Panc1 (cell line): ENCODE results near the gene LONRF2.

Source experiments
- TCF7L2 ChIP-seq: IDR thresholded peaks from 2 replicates; pipeline ENCODE4 v1.6.1; 2011; ENCODE audit warnings: mild to moderate bottlenecking, low read depth, low read length, inconsistent platforms
- TF ChIP-seq, protein P1 (sequence below), 2 experiments: IDR thresholded peaks; 2 replicates each; pipeline ENCODE4 v1.6.1; 2011 to 2012; ENCODE audit warnings: low read depth in 2 of 2, control low read depth in 1 of 2, low read length in 1 of 2, mild to moderate bottlenecking in 1 of 2, moderate library complexity in 1 of 2; ENCODE audit not compliant: insufficient read depth in 1 of 2

DNA sequence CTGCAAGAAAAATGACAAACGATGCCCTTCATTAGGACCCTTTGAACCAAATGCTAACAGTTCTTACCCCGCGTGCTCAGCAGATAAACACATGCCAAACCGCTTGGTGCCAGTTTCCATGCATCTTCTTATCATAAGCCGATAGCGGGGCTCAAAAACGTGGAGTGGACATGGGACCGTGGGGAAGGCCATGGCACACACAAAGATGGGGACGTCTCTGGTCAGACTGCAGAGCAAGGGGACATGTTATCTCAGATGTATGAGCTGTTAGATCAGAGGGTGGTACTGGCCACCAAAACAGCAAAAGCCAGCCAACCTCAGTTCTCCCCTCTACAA is 28.2 kb downstream of the LONRF2 start:
- no peak for TF ChIP-seq TCF7L2
- TF ChIP-seq, protein P1, sequence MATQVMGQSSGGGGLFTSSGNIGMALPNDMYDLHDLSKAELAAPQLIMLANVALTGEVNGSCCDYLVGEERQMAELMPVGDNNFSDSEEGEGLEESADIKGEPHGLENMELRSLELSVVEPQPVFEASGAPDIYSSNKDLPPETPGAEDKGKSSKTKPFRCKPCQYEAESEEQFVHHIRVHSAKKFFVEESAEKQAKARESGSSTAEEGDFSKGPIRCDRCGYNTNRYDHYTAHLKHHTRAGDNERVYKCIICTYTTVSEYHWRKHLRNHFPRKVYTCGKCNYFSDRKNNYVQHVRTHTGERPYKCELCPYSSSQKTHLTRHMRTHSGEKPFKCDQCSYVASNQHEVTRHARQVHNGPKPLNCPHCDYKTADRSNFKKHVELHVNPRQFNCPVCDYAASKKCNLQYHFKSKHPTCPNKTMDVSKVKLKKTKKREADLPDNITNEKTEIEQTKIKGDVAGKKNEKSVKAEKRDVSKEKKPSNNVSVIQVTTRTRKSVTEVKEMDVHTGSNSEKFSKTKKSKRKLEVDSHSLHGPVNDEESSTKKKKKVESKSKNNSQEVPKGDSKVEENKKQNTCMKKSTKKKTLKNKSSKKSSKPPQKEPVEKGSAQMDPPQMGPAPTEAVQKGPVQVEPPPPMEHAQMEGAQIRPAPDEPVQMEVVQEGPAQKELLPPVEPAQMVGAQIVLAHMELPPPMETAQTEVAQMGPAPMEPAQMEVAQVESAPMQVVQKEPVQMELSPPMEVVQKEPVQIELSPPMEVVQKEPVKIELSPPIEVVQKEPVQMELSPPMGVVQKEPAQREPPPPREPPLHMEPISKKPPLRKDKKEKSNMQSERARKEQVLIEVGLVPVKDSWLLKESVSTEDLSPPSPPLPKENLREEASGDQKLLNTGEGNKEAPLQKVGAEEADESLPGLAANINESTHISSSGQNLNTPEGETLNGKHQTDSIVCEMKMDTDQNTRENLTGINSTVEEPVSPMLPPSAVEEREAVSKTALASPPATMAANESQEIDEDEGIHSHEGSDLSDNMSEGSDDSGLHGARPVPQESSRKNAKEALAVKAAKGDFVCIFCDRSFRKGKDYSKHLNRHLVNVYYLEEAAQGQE (IDR thresholded peaks at IDR 0.05; ENCODE audit: insufficient read depth in 1 of 2, low read depth in 2 of 2, low read length in 1 of 2): no peak
